ENCODE measurements around the gene OBSCN. TPM values are rescaled to one million over a fixed set of nuclear protein-coding genes. Genes with fewer than 3 reads are reported as not detected.

Gene OBSCN
- total and polyA plus RNA-seq, 2 of the 13 experiments (the other 11 are each of a cell fraction or from before 2014, with no cell fraction given), result 0.20 TPM

DNA sequence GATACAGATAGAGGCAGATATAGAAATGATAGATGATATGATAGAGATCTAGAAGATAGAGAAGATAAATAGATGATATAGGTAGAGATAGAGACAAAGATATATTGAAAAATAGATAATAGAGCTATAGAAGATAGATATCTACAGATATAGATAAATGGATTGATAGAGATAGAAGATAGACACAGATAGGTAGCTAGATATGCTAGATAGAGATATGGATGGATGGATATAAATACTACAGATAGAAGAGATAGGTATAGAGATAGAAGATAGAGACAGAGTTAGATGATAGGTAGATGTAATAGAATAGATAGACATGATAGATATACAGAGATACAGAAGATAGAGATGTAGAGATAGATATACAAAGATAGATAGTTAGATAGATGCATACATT, 177.4 kb downstream of the OBSCN start:
- no peaks in the 10 kb centered on the region for H4K20me1 ChIP-seq (ENCODE audit: insufficient read depth, low read length)
- DNase-seq (ENCODE audit: low spot score) (no peak), ATAC-seq (no peak), FAIRE-seq (no peak)
- H3K27me3 ChIP-seq (ENCODE audit: control insufficient read depth in 1 of 2, insufficient read depth in 2 of 2, low read length in 2 of 2), result no peaks in the 10 kb centered on the region
- H3K27ac ChIP-seq (ENCODE audit: extremely low read length, insufficient read depth, low read length), result no peak overlapping the region
- intact Hi-C loops (cut with micrococcal nuclease; ENCODE audit: unreplicated experiment) (no loop called here), in situ Hi-C loops (cut with HindIII; ENCODE audit: extremely low pct_ligation_motif_present, low pct_unique_long_range_greater_than_20kb) (no loop called here)
- no peaks in the 10 kb centered on the region for H3K9me3 ChIP-seq (ENCODE audit: low read length)
- no peak overlapping the region for H3K9ac ChIP-seq (ENCODE audit: insufficient read depth, low read depth, low read length)
- H3K4me2 ChIP-seq (ENCODE audit: low read depth, low read length), result no peak overlapping the region
- H3K4me3 ChIP-seq (replicated peaks in 1 of 3; ENCODE audit: insufficient read depth in 1 of 3, low read depth in 2 of 3, low read length in 3 of 3), result no peak overlapping the region
- H3K79me2 ChIP-seq (ENCODE audit: insufficient read depth, low read length), result no peaks in the 10 kb centered on the region
- no peaks in the 10 kb centered on the region for H3K36me3 ChIP-seq (replicated peaks in 1 of 2; ENCODE audit: control insufficient read depth in 1 of 2, insufficient read depth in 2 of 2, low read length in 2 of 2)
- CTCF ChIA-PET (ENCODE audit: low intra/inter-chr PET ratio, low total read pairs), result no interaction called here
- H3K4me1 ChIP-seq (ENCODE audit: insufficient read depth, low read length), result no peaks in the 10 kb centered on the region
- no peak overlapping the region for H2AFZ ChIP-seq (ENCODE audit: low read length)
- POLR2A ChIA-PET, result no interaction called here
- BruUV-seq (replicated peaks), result no TSS peak
- TF ChIP-seq, protein P1, sequence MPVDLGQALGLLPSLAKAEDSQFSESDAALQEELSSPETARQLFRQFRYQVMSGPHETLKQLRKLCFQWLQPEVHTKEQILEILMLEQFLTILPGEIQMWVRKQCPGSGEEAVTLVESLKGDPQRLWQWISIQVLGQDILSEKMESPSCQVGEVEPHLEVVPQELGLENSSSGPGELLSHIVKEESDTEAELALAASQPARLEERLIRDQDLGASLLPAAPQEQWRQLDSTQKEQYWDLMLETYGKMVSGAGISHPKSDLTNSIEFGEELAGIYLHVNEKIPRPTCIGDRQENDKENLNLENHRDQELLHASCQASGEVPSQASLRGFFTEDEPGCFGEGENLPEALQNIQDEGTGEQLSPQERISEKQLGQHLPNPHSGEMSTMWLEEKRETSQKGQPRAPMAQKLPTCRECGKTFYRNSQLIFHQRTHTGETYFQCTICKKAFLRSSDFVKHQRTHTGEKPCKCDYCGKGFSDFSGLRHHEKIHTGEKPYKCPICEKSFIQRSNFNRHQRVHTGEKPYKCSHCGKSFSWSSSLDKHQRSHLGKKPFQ (CRISPR knock-in tag; IDR thresholded peaks at IDR 0.05; ENCODE audit: insufficient replicate concordance), result no peak
- no peak for TF ChIP-seq NFE2L2 (IDR thresholded peaks at IDR 0.05; ENCODE audit: low read length)
- TF ChIP-seq TAF15 (IDR thresholded peaks at IDR 0.05; ENCODE audit: low read depth, low read length, poor library complexity, severe bottlenecking), result no peak
- no peak for TF ChIP-seq PPARG (CRISPR knock-in tag; conservative IDR thresholded peaks at IDR 0.05)
- no peak for TF ChIP-seq TSC22D2 (CRISPR knock-in tag; IDR thresholded peaks at IDR 0.05; ENCODE audit: borderline replicate concordance)
- TF ChIP-seq SRY (CRISPR knock-in tag; IDR thresholded peaks at IDR 0.05), result no peak
- TF ChIP-seq ZNF343 (CRISPR knock-in tag; IDR thresholded peaks at IDR 0.05), result no peak
- no peak for TF ChIP-seq PRPF4 (IDR thresholded peaks at IDR 0.05; ENCODE audit: low read depth, low read length, poor library complexity, severe bottlenecking)
- TF ChIP-seq, protein P2, sequence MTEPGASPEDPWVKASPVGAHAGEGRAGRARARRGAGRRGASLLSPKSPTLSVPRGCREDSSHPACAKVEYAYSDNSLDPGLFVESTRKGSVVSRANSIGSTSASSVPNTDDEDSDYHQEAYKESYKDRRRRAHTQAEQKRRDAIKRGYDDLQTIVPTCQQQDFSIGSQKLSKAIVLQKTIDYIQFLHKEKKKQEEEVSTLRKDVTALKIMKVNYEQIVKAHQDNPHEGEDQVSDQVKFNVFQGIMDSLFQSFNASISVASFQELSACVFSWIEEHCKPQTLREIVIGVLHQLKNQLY (CRISPR knock-in tag; IDR thresholded peaks at IDR 0.05), result no peak
- TF ChIP-seq, protein P3, sequence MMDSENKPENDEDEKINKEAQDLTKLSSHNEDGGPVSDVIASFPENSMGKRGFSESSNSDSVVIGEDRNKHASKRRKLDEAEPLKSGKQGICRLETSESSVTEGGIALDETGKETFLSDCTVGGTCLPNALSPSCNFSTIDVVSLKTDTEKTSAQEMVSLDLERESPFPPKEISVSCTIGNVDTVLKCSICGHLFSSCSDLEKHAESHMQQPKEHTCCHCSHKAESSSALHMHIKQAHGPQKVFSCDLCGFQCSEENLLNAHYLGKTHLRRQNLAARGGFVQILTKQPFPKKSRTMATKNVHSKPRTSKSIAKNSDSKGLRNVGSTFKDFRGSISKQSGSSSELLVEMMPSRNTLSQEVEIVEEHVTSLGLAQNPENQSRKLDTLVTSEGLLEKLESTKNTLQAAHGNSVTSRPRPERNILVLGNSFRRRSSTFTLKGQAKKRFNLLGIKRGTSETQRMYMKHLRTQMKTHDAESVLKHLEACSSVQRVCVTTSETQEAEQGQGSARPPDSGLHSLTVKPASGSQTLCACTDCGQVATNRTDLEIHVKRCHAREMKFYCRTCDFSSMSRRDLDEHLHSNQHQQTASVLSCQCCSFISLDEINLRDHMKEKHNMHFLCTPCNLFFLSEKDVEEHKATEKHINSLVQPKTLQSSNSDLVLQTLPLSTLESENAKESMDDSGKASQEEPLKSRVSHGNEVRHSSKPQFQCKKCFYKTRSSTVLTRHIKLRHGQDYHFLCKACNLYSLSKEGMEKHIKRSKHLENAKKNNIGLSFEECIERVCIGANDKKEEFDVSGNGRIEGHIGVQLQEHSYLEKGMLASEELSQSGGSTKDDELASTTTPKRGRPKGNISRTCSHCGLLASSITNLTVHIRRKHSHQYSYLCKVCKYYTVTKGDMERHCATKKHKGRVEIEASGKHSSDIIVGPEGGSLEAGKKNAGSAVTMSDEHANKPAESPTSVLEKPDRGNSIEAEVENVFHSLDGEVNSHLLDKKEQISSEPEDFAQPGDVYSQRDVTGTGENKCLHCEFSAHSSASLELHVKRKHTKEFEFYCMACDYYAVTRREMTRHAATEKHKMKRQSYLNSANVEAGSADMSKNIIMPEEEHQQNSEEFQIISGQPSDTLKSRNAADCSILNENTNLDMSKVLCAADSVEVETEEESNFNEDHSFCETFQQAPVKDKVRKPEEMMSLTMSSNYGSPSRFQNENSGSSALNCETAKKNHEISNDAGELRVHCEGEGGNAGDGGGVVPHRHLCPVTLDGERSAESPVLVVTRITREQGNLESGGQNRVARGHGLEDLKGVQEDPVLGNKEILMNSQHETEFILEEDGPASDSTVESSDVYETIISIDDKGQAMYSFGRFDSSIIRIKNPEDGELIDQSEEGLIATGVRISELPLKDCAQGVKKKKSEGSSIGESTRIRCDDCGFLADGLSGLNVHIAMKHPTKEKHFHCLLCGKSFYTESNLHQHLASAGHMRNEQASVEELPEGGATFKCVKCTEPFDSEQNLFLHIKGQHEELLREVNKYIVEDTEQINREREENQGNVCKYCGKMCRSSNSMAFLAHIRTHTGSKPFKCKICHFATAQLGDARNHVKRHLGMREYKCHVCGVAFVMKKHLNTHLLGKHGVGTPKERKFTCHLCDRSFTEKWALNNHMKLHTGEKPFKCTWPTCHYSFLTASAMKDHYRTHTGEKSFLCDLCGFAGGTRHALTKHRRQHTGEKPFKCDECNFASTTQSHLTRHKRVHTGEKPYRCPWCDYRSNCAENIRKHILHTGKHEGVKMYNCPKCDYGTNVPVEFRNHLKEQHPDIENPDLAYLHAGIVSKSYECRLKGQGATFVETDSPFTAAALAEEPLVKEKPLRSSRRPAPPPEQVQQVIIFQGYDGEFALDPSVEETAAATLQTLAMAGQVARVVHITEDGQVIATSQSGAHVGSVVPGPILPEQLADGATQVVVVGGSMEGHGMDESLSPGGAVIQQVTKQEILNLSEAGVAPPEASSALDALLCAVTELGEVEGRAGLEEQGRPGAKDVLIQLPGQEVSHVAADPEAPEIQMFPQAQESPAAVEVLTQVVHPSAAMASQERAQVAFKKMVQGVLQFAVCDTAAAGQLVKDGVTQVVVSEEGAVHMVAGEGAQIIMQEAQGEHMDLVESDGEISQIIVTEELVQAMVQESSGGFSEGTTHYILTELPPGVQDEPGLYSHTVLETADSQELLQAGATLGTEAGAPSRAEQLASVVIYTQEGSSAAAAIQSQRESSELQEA (CRISPR knock-in tag; IDR thresholded peaks at IDR 0.05; ENCODE audit: not compliant biosample characterization), result no peak
- no peak for TF ChIP-seq TP53 (CRISPR knock-in tag; conservative IDR thresholded peaks at IDR 0.05)
- no peak for TF ChIP-seq U2AF1 (optimal IDR thresholded peaks at IDR 0.05; ENCODE audit: low read depth, low read length)
- TF ChIP-seq SMC3 (IDR thresholded peaks at IDR 0.05; ENCODE audit: low read length), result no peak
- TF ChIP-seq SETDB1 (CRISPR knock-in tag; IDR thresholded peaks at IDR 0.05; ENCODE audit: borderline replicate concordance), result no peak
- TF ChIP-seq, protein P4, sequence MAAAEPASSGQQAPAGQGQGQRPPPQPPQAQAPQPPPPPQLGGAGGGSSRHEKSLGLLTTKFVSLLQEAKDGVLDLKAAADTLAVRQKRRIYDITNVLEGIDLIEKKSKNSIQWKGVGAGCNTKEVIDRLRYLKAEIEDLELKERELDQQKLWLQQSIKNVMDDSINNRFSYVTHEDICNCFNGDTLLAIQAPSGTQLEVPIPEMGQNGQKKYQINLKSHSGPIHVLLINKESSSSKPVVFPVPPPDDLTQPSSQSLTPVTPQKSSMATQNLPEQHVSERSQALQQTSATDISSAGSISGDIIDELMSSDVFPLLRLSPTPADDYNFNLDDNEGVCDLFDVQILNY (CRISPR knock-in tag; conservative IDR thresholded peaks at IDR 0.05), result no peak
